Measurements from ENCODE around the gene ADAP1.

The ADAP1 gene

GRCh38 chr7:889391-889790, 65.1 kb downstream of the ADAP1 start:
- Mint-ChIP-seq H3K27ac (no peak overlapping the region), H3K9me3 (no peaks in the 10 kb centered on the region), H3K36me3 (ENCODE audit: low read depth) (peaks cover 32% of the 10 kb centered on the region), H3K4me3 (no peak overlapping the region), H3K27me3 (no peaks in the 10 kb centered on the region), H3K4me1 (ENCODE audit: low read depth) (no peaks in the 10 kb centered on the region)

GRCh38 chr7:889025-889390, 65.5 kb downstream of the ADAP1 start:
- H3K27ac Mint-ChIP-seq: no peak overlapping the region
- peaks cover 28% of the 10 kb centered on the region for H3K36me3 Mint-ChIP-seq (ENCODE audit: low read depth)
- no peak overlapping the region for H3K4me3 Mint-ChIP-seq
- H3K9me3 Mint-ChIP-seq: no peaks in the 10 kb centered on the region
- no peaks in the 10 kb centered on the region for H3K4me1 Mint-ChIP-seq (ENCODE audit: low read depth)
- H3K27me3 Mint-ChIP-seq: no peaks in the 10 kb centered on the region

DNA sequence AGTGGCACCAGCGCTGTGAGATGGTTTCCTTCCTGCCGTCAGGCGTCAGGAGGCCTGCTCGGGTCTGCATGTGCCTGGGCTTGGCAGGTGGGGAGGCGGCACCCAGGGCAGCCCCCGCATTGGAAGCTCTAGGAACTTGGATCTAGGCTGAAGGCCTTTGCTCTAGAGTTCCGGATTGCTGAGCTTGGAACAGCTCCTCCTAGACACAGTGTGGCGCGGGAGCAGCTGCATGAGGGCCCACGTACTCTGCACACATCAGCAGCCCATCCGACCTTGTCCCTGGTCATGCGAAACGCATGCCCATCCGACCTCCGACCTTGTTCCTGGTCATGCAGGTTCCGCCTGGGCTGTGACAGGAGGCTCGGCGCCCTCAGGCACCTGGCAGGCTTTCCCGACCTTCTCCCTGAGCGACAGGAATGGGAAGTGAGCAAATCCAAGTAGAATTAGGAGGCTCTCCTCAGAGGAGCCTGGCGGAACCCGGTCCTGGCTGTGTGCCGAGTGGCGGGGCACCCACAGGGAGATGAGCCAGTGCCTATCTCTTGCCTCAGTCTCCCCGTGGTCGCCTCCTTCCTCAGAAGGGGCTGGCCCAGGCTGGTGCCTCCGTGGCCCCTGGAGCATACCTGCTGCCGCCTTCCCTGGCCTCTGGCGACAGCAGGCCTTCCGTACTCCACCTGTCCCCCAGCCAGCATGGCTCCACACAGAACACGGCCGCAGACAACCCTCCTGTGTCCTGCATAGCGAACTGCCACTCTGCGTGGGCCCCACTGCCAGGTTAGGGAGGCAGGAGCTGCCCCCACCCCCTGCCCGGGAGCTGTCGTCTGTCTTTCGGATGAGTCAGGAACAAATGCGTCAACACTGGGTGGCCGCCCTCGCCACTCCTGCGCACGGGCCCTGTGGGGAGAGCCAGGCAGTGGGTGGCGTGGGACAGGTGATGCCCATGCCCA, 66.1 kb downstream of the ADAP1 start:
- Mint-ChIP-seq H3K9me3 (no peaks in the 10 kb centered on the region), H3K36me3 (ENCODE audit: low read depth) (peaks cover 21% of the 10 kb centered on the region), H3K27ac (no peak overlapping the region), H3K4me1 (ENCODE audit: low read depth) (peaks cover under 1% of the 10 kb centered on the region), H3K27me3 (no peaks in the 10 kb centered on the region), H3K4me3 (no peak overlapping the region)

DNA sequence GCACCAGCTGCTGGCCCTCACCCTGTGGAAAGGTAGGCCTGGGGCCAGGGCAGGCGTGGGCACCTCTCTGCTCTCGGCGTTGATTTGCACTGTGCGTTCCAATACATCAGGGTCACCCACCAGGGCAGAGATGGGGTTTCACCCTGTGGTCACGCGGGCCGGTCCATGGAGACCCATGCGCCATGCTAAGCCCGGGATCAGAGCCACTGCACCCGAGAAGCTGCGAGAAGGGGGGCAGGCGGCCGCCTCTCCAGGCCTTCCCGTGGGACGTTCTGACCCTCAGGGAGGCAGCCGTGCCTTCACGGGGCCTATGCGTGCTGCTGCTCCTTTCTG, 67.0 kb downstream of the ADAP1 start:
- Mint-ChIP-seq H3K4me1 (ENCODE audit: low read depth) (peaks cover 3% of the 10 kb centered on the region), H3K27me3 (no peaks in the 10 kb centered on the region), H3K4me3 (no peak overlapping the region), H3K9me3 (no peaks in the 10 kb centered on the region), H3K36me3 (ENCODE audit: low read depth) (peaks cover 12% of the 10 kb centered on the region), H3K27ac (no peak overlapping the region)

- Mint-ChIP-seq H3K36me3 (ENCODE audit: low read depth) (peaks cover 11% of the 10 kb centered on the region), H3K4me1 (ENCODE audit: low read depth) (peaks cover 7% of the 10 kb centered on the region), H3K27ac (no peak overlapping the region), H3K4me3 (no peak overlapping the region), H3K27me3 (no peaks in the 10 kb centered on the region), H3K9me3 (no peaks in the 10 kb centered on the region)
These were observed 67.6 kb downstream of the ADAP1 start for GRCh38 chr7:886626-887487.

GRCh38 chr7:885893-886625, 68.4 kb downstream of the ADAP1 start:
- H3K36me3 Mint-ChIP-seq (ENCODE audit: low read depth): peaks cover 13% of the 10 kb centered on the region
- H3K27me3 Mint-ChIP-seq: no peaks in the 10 kb centered on the region
- peaks cover 10% of the 10 kb centered on the region for H3K4me1 Mint-ChIP-seq (ENCODE audit: low read depth)
- H3K4me3 Mint-ChIP-seq: no peak overlapping the region
- H3K27ac Mint-ChIP-seq: no peak overlapping the region
- H3K9me3 Mint-ChIP-seq: no peaks in the 10 kb centered on the region

DNA sequence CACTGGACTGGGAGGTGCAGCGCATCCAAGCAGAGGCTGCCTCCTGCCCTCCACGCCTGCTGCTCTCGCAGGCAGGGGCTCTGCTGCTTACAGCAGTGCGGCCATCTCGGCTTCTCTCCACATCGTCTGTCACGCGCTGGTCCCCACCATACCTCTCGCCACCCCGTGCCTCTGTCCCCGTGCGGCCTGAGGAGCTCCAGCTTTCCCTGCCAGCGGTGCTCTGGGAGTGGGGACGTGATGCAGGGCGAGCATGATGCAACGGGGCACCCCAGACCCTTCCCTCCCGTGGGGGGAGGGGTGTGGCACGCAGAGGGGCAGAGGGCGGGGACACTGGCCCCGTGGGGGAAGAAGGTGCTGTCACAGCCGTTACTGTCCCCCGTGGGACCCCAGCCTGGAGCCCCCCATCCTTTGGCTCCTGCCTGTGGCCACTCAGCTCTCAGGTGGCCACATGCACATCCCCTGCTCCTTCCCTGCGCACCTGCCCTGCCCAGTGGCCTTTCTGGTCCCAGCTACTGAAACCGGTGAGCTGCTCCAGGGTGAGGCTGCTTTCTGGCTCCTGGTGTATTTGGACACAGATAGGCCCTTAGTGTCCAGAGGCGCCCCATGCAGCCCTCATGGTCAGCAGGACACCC, 69.1 kb downstream of the ADAP1 start:
- no peaks in the 10 kb centered on the region for H3K9me3 Mint-ChIP-seq
- no peak overlapping the region for H3K4me3 Mint-ChIP-seq
- H3K4me1 Mint-ChIP-seq (ENCODE audit: low read depth): peaks cover 10% of the 10 kb centered on the region
- no peak overlapping the region for H3K27ac Mint-ChIP-seq
- H3K27me3 Mint-ChIP-seq: no peaks in the 10 kb centered on the region
- H3K36me3 Mint-ChIP-seq (ENCODE audit: low read depth): peaks cover 9% of the 10 kb centered on the region

- H3K4me1 Mint-ChIP-seq (ENCODE audit: low read depth): peaks cover 14% of the 10 kb centered on the region
- H3K4me3 Mint-ChIP-seq: no peak overlapping the region
- peaks cover 9% of the 10 kb centered on the region for H3K36me3 Mint-ChIP-seq (ENCODE audit: low read depth)
These were observed 70.1 kb downstream of the ADAP1 start for GRCh38 chr7:884191-885003.

GRCh38 chr7:883055-884021, 71.1 kb downstream of the ADAP1 start:
- Mint-ChIP-seq H3K9me3 (no peaks in the 10 kb centered on the region), H3K27ac (no peak overlapping the region), H3K36me3 (ENCODE audit: low read depth) (peaks cover 10% of the 10 kb centered on the region), H3K27me3 (no peaks in the 10 kb centered on the region), H3K4me1 (ENCODE audit: low read depth) (peaks cover 19% of the 10 kb centered on the region), H3K4me3 (no peak overlapping the region)

More at GRCh38 chr7:884191-885003, 70.1 kb downstream of the ADAP1 start:
- Mint-ChIP-seq H3K27me3 (no peaks in the 10 kb centered on the region), H3K27ac (no peak overlapping the region), H3K9me3 (no peaks in the 10 kb centered on the region)

- Mint-ChIP-seq H3K27me3 (no peaks in the 10 kb centered on the region), H3K4me1 (ENCODE audit: low read depth) (peaks cover 23% of the 10 kb centered on the region), H3K4me3 (no peak overlapping the region), H3K36me3 (ENCODE audit: low read depth) (peaks cover 13% of the 10 kb centered on the region), H3K9me3 (no peaks in the 10 kb centered on the region), H3K27ac (no peak overlapping the region)
These were observed 72.0 kb downstream of the ADAP1 start for GRCh38 chr7:882336-883035.

- Mint-ChIP-seq H3K36me3 (ENCODE audit: low read depth) (peaks cover 13% of the 10 kb centered on the region), H3K4me3 (no peak overlapping the region), H3K27ac (no peak overlapping the region), H3K27me3 (no peaks in the 10 kb centered on the region), H3K4me1 (ENCODE audit: low read depth) (peaks cover 23% of the 10 kb centered on the region), H3K9me3 (no peaks in the 10 kb centered on the region)
These were observed 72.8 kb downstream of the ADAP1 start for GRCh38 chr7:881441-882234.

- Mint-ChIP-seq H3K36me3 (ENCODE audit: low read depth) (peaks cover 13% of the 10 kb centered on the region), H3K27ac (no peak overlapping the region), H3K9me3 (no peaks in the 10 kb centered on the region), H3K4me3 (no peak overlapping the region), H3K4me1 (ENCODE audit: low read depth) (peaks cover 23% of the 10 kb centered on the region), H3K27me3 (no peaks in the 10 kb centered on the region)
These were observed 74.0 kb downstream of the ADAP1 start for GRCh38 chr7:880450-880849.

Measured in stimulated activated naive CD8-positive, alpha-beta T cell treated with anti-CD3 and anti-CD28 coated beads, Interleukin-15, Interleukin-2, amounts not matched to agents 100 ng/mL and 50 ng/mL, for 24 hours (primary cell).